ENCODE results near the gene MGAT5B. TPM values are rescaled to one million over a fixed set of nuclear protein-coding genes. Genes with fewer than 3 reads are reported as not detected.

Gene MGAT5B
- total and polyA plus RNA-seq, 9 of the 15 experiments (the other 6 are each of a cell fraction or from before 2014, with no cell fraction given): 0.09 to 0.43 (median 0.18) TPM; not detected in 4

DNA sequence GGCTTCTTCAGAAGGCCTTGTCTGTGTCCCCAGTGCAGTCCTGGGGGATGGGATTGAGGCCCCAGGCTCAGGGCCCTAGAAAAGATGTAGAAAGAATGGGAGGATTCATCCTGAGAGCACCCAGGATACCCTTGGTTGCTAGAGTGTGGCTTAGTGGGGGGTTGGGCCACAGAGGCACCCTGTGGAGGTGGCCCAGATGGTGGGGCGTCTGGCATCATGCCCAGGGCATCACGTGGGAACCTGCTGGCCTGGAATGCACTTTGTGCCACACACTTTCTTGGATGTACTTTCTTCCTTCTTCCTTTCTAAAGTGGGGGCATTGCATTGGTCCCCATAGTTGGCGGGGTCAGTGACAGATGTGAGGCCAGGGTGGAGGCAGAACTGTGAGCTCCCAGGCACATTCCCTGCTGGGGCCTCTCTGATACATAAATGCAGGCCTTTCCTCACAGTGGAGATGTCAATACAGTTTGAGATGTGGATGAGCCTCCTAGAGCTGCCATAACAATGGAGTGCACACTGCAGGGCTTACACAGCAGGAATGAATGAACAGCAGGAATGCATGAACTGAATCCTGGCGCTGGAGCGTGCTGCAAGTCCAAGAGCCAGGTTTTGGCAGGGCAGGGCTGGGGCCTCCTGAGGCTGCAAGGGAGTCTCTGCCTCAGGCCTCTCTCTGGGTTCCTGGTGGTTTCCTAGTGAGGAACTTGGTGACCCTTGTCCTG is 43.3 kb downstream of the MGAT5B start:
- intact Hi-C loops (cut with micrococcal nuclease): no loop called here
- CTCF ChIA-PET (ENCODE audit: low intra/inter-chr PET ratio): no interaction called here
- Histone ChIP-seq H3K9me3 (replicated peaks; ENCODE audit: control insufficient read depth, insufficient read depth, low read depth, low read length) (no peaks in the 10 kb centered on the region), H3K4me3 (no peak overlapping the region), H3K27ac (ENCODE audit: extremely low read depth, low read depth, low read length) (no peak overlapping the region), H3K4me2 (ENCODE audit: insufficient read depth, low read length) (no peak overlapping the region), H3K9ac (ENCODE audit: insufficient read depth in 1 of 2, low read depth in 2 of 2, low read length in 2 of 2) (no peak overlapping the region), H3K4me1 (replicated peaks in 1 of 2; ENCODE audit: control insufficient read depth in 2 of 2, insufficient read depth in 2 of 2, low read length in 2 of 2) (no peaks in the 10 kb centered on the region; a peak in 1 of 5 replicates), H3K36me3 (ENCODE audit: control insufficient read depth, insufficient read depth, low read length) (no peaks in the 10 kb centered on the region), H3K79me2 (ENCODE audit: control insufficient read depth, insufficient read depth, low read length) (no peaks in the 10 kb centered on the region), H3K9me1 (ENCODE audit: control insufficient read depth, insufficient read depth, low read length) (peaks cover 6% of the 10 kb centered on the region), H4K20me1 (replicated peaks; ENCODE audit: control insufficient read depth, insufficient read depth, low read length) (peaks cover 13% of the 10 kb centered on the region), H3K27me3 (ENCODE audit: control insufficient read depth in 2 of 2, insufficient read depth in 2 of 2, low read length in 2 of 2) (peaks cover 27 to 67% of the 10 kb centered on the region in 2 experiments; a peak in 4 of 5 replicates), H2AFZ (ENCODE audit: low read depth, low read length) (no peak overlapping the region)
- TF ChIP-seq, protein P1, sequence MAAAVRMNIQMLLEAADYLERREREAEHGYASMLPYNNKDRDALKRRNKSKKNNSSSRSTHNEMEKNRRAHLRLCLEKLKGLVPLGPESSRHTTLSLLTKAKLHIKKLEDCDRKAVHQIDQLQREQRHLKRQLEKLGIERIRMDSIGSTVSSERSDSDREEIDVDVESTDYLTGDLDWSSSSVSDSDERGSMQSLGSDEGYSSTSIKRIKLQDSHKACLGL (CRISPR knock-in tag; IDR thresholded peaks at IDR 0.05; ENCODE audit: borderline replicate concordance, poor library complexity, severe bottlenecking): no peak
- WGBS (ENCODE audit: insufficient coverage, low coverage, missing lambda C conversion rate): 0% methylated on average over 5 of the region's 5 CpGs
- BruUV-seq (replicated peaks): no TSS peak
- no peak for ATAC-seq
- POLR2A ChIA-PET: interaction anchor here (0.6 kb wide), 2 partner anchors 121 to 177 kb away, joined by 3 to 4 read pairs; no protein-coding TSS in a partner anchor
- DNase-seq (ENCODE audit: extremely low read depth in 1 of 4, low spot score in 3 of 4): no peak
- no peak for FAIRE-seq
- in situ Hi-C loops (cut with MboI): no loop called here

GRCh38 chr17:76912421-76913164 is 44.4 kb downstream of the MGAT5B start:
- Histone ChIP-seq H3K9me1 (ENCODE audit: control insufficient read depth, insufficient read depth, low read length) (peaks cover 6% of the 10 kb centered on the region), H3K36me3 (ENCODE audit: control insufficient read depth, insufficient read depth, low read length) (no peaks in the 10 kb centered on the region), H3K4me1 (replicated peaks in 1 of 2; ENCODE audit: control insufficient read depth in 2 of 2, insufficient read depth in 2 of 2, low read length in 2 of 2) (no peaks in the 10 kb centered on the region; a peak in 1 of 5 replicates), H3K4me2 (ENCODE audit: insufficient read depth, low read length) (no peak overlapping the region), H3K27me3 (ENCODE audit: control insufficient read depth in 2 of 2, insufficient read depth in 2 of 2, low read length in 2 of 2) (peaks cover 38 to 78% of the 10 kb centered on the region in 2 experiments; a peak in 4 of 5 replicates), H3K79me2 (ENCODE audit: control insufficient read depth, insufficient read depth, low read length) (no peaks in the 10 kb centered on the region), H3K4me3 (no peak overlapping the region), H3K27ac (ENCODE audit: extremely low read depth, low read depth, low read length) (no peak overlapping the region), H2AFZ (ENCODE audit: low read depth, low read length) (no peak overlapping the region), H3K9me3 (replicated peaks; ENCODE audit: control insufficient read depth, insufficient read depth, low read depth, low read length) (no peaks in the 10 kb centered on the region), H4K20me1 (replicated peaks; ENCODE audit: control insufficient read depth, insufficient read depth, low read length) (peaks cover 20% of the 10 kb centered on the region), H3K9ac (ENCODE audit: insufficient read depth in 1 of 2, low read depth in 2 of 2, low read length in 2 of 2) (no peak overlapping the region)
- in situ Hi-C loops (cut with MboI): no loop called here
- 3% methylated on average over 28 of the region's 28 CpGs for WGBS (ENCODE audit: insufficient coverage, low coverage, missing lambda C conversion rate)
- BruUV-seq (replicated peaks): no TSS peak
- ChIA-PET POLR2A (interaction anchor here (0.6 to 1.5 kb wide), 2 partner anchors 10 to 122 kb away, joined by 4 to 5 read pairs; no protein-coding TSS in a partner anchor), CTCF (ENCODE audit: low intra/inter-chr PET ratio) (no interaction called here)
- intact Hi-C loops (cut with micrococcal nuclease): no loop called here
- no peak for DNase-seq (ENCODE audit: extremely low read depth in 1 of 4, low spot score in 3 of 4)
- no peak for FAIRE-seq
- ATAC-seq: no peak
- TF ChIP-seq TEAD1 (CRISPR knock-in tag; IDR thresholded peaks at IDR 0.05) (no peak), TEAD2 (tag; IDR thresholded peaks at IDR 0.05) (no peak), CBX3 (IDR thresholded peaks at IDR 0.05; ENCODE audit: borderline replicate concordance in 1 of 2, low read length in 2 of 2) (no peak), NKRF (IDR thresholded peaks at IDR 0.05; ENCODE audit: borderline replicate concordance) (no peak), IFI16 (CRISPR knock-in tag; IDR thresholded peaks at IDR 0.05) (no peak), ZNF696 (CRISPR knock-in tag; conservative IDR thresholded peaks at IDR 0.05) (no peak), ZNF165 (CRISPR knock-in tag; IDR thresholded peaks at IDR 0.05; ENCODE audit: borderline replicate concordance) (no peak), ELF4 (CRISPR knock-in tag; IDR thresholded peaks at IDR 0.05) (no peak)
